Mucosa of descending colon (tissue), 3 donors: ENCODE data around the gene CPS1. TPM values are rescaled to one million over a fixed set of nuclear protein-coding genes. Genes with fewer than 3 reads are reported as not detected.

ENCODE experiments used
- ATAC-seq: fragments of 200-7000 bp; cut with Tn5 transposase; one replicate; pipeline ENCODE4 v1.9.1; 2020; ENCODE audit warnings: mild to moderate bottlenecking, moderate library complexity
- DNase-seq, 3 donors: peaks; one replicate each; pipeline ENCODE4 v3.0.0-alpha.2; 2020
- H3K36me3 ChIP-seq: fragments of 200-600 bp; one replicate; pipeline ENCODE4 v1.8.0; 2021; ENCODE audit warnings: low read depth, mild to moderate bottlenecking
- H3K4me1 ChIP-seq: fragments of 200-600 bp; one replicate; pipeline ENCODE4 v1.8.0; 2021; ENCODE audit warnings: low read depth, mild to moderate bottlenecking
- H3K4me3 ChIP-seq: fragments of 200-600 bp; one replicate; pipeline ENCODE4 v1.8.0; 2021; ENCODE audit warnings: mild to moderate bottlenecking
- H3K9me3 ChIP-seq: fragments of 200-600 bp; one replicate; pipeline ENCODE4 v1.8.0; 2021; ENCODE audit warnings: mild to moderate bottlenecking
- CTCF ChIP-seq: fragments of 200-600 bp; IDR thresholded peaks from one replicate; pipeline ENCODE4 v1.8.0; 2022; ENCODE audit warnings: antibody characterized with exemption, mild to moderate bottlenecking
- intact Hi-C, 2 donors: fragments of 100-400 bp; cut with DNase I in 1 of 2; cut with micrococcal nuclease in 1 of 2; formaldehyde crosslinking; loops; one replicate each; pipeline versions ENCODE4 v1.11.0 to v1.11.1; 2022; cut with DNase I, micrococcal nuclease
- long read RNA-seq, 2 donors: library from polyadenylated mRNA; unstranded; transcript quantifications; one replicate each; pipeline ENCODE4 v2.0.0, GENCODE V29; 2019 to 2021
- total RNA-seq, 3 donors: library from RNA; stranded (reverse); fragmentation: NEBNext Ultra II Directional in 2 of 3; extraction: Animal tissue kit (Norgen Biotek cat#: 25700) in 2 of 3; gene quantifications; one replicate each; pipeline versions ENCODE4 v1.2.1 to v1.2.4, GENCODE V29; 2021 to 2023
- donor health status: DM: no; HTN: no; CAD: no; lungs with moderate emphysema.
- donor health status: DM: no; HTN: no; CAD: no.
- donor health status: DM: no; HTN: yes; CAD: no.

The CPS1 gene
- total RNA-seq = 1 to 10 TPM in 1 of 3 donors, under 1 TPM in 2; 0.29 to 1.5 (median 0.99) TPM
- long read RNA-seq, donor 1, partial matches to known transcripts = 1 of 1 reads
- long read RNA-seq, donor 1, other reads (novel, unspliced or antisense) = 0 of 1 reads
- long read RNA-seq, donor 2 = 0 reads

DNA sequence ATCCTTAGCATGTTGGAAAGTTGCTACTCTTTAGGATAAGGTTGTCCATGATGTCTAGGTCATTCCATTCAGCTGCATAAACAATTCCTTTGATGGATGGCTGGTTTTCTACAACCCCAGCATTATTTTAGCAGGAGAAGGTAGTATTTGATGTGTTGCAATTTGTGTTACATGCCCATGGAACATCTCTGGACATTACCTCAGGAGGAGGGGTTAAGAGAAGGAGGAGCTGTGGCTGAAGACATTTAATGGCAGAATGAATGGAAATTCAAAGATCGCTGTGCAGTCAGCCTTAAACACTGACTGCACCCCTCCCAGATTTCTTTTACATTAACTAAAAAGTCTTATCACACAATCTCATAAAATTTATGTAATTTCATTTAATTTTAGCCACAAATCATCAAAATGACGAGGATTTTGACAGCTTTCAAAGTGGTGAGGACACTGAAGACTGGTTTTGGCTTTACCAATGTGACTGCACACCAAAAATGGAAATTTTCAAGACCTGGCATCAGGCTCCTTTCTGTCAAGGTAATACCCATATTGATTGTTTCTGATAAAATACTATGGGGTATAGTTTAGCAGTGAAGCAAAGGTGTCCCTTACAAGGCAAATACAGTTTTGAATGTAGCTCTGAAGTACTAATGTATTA lies at the start of gene CPS1:
TSS of gene CPS1 (plus strand) at position 271 of the 652 bp plus-strand sequence. CDS start at position 406, 135 bp downstream.
- Histone ChIP-seq H3K36me3 (no peaks in the 10 kb centered on the region), H3K9me3 (no peaks in the 10 kb centered on the region), H3K4me1 (no peaks in the 10 kb centered on the region), H3K4me3 (no peak within 1 kb of the TSS)
- no peak for TF ChIP-seq CTCF
- DNase-seq (no peak), ATAC-seq (no peak)
- intact Hi-C loops = no loop called here

DNA sequence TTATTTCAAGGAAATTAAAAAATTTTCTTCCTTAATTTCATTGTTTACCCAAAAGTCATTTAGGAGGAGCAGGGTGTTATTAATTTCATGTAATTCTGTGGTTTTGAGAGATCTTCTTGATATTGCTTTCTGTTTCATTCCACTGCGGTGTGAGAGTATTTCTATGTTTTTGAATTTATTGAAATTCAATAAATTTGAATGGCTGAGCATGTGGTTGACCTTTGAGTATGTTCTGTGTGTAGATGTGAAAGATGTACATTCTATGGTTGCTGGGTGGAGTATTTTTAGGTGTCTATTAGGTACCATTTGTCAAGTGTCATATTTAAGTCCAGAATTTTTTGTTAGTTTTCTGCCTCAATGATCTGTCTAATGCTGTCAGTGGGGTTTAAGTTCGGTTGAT lies 40.5 kb upstream of the CPS1 start:
- H3K4me3 ChIP-seq = no peak overlapping the region
- H3K36me3 ChIP-seq = no peaks in the 10 kb centered on the region
- intact Hi-C loops = no loop called here
- TF ChIP-seq CTCF = no peak
- no peaks in the 10 kb centered on the region for H3K4me1 ChIP-seq
- ATAC-seq (no peak), DNase-seq (no peak)
- no peaks in the 10 kb centered on the region for H3K9me3 ChIP-seq

GRCh38 chr2:210517264-210517663 lies 39.1 kb upstream of the CPS1 start:
- intact Hi-C loops = no loop called here
- Histone ChIP-seq H3K36me3 (no peaks in the 10 kb centered on the region), H3K4me1 (no peaks in the 10 kb centered on the region), H3K4me3 (no peak overlapping the region), H3K9me3 (no peaks in the 10 kb centered on the region)
- ATAC-seq (peak; percentile 63), DNase-seq (peak in 1 of 3 donors; percentile 5)
- no peak for TF ChIP-seq CTCF

- Histone ChIP-seq H3K4me1 (no peaks in the 10 kb centered on the region), H3K4me3 (no peak overlapping the region), H3K36me3 (no peaks in the 10 kb centered on the region), H3K9me3 (no peaks in the 10 kb centered on the region)
- intact Hi-C loops = no loop called here
- no peak for ATAC-seq
- DNase-seq = no peak
- no peak for TF ChIP-seq CTCF
Measured at GRCh38 chr2:210519594-210519993, 36.8 kb upstream of the CPS1 start.

GRCh38 chr2:210522399-210522798 lies 34.0 kb upstream of the CPS1 start:
- H3K4me1 ChIP-seq = no peaks in the 10 kb centered on the region
- DNase-seq (no peak), ATAC-seq (no peak)
- intact Hi-C loops = no loop called here
- H3K9me3 ChIP-seq = no peaks in the 10 kb centered on the region
- no peak overlapping the region for H3K4me3 ChIP-seq
- no peaks in the 10 kb centered on the region for H3K36me3 ChIP-seq
- TF ChIP-seq CTCF = no peak
